Epithelial cell of proximal tubule (primary cell): ENCODE results near the gene GTF2IRD1. TPM values are rescaled to one million over a fixed set of nuclear protein-coding genes. Genes with fewer than 3 reads are reported as not detected.
"Not testable (repeated sequence)": the region's sequence is repeated elsewhere in the genome, so short reads cannot be mapped to it uniquely, and the experiment has no call there.

Experiments
- DNase-seq: peaks from one replicate; pipeline ENCODE4 v3.0.0-alpha.2; 2011; ENCODE audit warnings: low read depth
- H3K4me3 ChIP-seq: 2 replicates; pipeline ENCODE4 v1.5.1; 2011; ENCODE audit warnings: low read depth, mild to moderate bottlenecking, low read length
- total RNA-seq: library from RNA; depleted of rRNA; stranded (reverse); fragments of >200 nt; gene quantifications from 2 replicates; pipeline ENCODE4 v1.2.3, GENCODE V29; 2015
- TF ChIP-seq, protein P1 (sequence below): conservative IDR thresholded peaks from 2 replicates; pipeline ENCODE4 v1.5.1; 2012; ENCODE audit warnings: low read depth, mild to moderate bottlenecking, low read length

The GTF2IRD1 gene
- total RNA-seq, 1 donor from 2014 or later = 23.8 TPM

GRCh38 chr7:74409571-74409970, 44.1 kb upstream of the GTF2IRD1 start:
- no peak for DNase-seq
- H3K4me3 ChIP-seq = no peak overlapping the region
- TF ChIP-seq, protein P1, sequence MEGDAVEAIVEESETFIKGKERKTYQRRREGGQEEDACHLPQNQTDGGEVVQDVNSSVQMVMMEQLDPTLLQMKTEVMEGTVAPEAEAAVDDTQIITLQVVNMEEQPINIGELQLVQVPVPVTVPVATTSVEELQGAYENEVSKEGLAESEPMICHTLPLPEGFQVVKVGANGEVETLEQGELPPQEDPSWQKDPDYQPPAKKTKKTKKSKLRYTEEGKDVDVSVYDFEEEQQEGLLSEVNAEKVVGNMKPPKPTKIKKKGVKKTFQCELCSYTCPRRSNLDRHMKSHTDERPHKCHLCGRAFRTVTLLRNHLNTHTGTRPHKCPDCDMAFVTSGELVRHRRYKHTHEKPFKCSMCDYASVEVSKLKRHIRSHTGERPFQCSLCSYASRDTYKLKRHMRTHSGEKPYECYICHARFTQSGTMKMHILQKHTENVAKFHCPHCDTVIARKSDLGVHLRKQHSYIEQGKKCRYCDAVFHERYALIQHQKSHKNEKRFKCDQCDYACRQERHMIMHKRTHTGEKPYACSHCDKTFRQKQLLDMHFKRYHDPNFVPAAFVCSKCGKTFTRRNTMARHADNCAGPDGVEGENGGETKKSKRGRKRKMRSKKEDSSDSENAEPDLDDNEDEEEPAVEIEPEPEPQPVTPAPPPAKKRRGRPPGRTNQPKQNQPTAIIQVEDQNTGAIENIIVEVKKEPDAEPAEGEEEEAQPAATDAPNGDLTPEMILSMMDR = no peak

- no peak for DNase-seq
These were observed 42.9 kb upstream of the GTF2IRD1 start for GRCh38 chr7:74410772-74411171.

GRCh38 chr7:74411571-74411970, 42.1 kb upstream of the GTF2IRD1 start:
- DNase-seq = not testable (repeated sequence)

More at GRCh38 chr7:74410772-74411171, 42.9 kb upstream of the GTF2IRD1 start:
- H3K4me3 ChIP-seq = no peak overlapping the region
- TF ChIP-seq, protein P1 = no peak

DNA sequence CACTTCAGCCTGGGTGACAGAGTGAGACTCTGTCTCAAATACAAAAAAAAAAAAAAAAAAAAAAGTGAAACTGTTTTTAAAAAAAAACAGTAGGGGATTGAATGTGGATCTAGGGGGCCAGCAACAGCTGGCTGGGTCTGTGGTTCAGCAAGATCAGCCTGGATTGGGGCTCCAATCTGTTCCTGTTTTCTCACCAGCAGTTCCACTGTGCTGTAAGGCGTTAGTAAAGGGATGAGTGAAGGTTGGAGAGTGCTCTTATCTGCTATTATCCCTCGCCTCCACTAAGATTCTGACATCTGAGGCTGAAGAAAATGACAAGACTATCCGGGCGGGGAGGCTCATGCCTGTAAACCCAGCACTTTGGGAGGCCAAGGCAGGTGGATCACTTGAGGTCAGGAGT, 41.6 kb upstream of the GTF2IRD1 start:
- DNase-seq = no peak
- no peak overlapping the region for H3K4me3 ChIP-seq
- TF ChIP-seq, protein P1 = no peak

More at GRCh38 chr7:74411571-74411970, 42.1 kb upstream of the GTF2IRD1 start:
- H3K4me3 ChIP-seq = not testable (repeated sequence)

GRCh38 chr7:74412603-74413002, 41.1 kb upstream of the GTF2IRD1 start:
- no peak overlapping the region for H3K4me3 ChIP-seq
- DNase-seq = no peak
- TF ChIP-seq, protein P1 = no peak

GRCh38 chr7:74414595-74415333, 38.9 kb upstream of the GTF2IRD1 start:
- not testable (repeated sequence) for H3K4me3 ChIP-seq, DNase-seq

DNA sequence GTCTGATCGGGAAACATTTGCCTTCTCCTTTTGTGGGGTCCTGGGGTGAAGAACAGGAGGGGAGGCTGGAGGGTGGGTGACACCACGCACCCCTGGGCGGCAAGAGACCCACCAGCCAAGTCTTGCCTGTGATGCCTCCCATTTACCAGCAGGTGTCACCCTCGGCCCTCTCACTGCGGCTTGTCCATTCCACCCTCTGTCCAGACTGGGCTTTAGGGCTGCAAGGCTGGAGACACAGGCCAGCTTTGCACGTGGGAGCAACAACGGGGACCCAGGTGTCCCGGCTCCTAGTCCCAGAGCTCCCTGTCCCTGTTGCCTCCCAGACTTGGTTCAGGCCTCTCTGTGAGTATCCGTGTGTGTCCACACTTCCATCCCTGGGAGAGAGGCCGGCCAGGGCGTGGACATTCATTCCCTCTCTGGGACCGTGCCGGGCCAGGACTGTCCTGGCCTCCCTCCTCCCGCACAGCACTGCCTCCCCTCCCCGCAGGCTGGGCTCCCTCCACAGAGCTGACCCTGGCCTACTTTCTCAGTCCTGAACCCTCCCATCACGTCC, 36.2 kb upstream of the GTF2IRD1 start:
- H3K4me3 ChIP-seq = no peak overlapping the region
- DNase-seq = no peak
- TF ChIP-seq, protein P1 = peak; percentile 97

GRCh38 chr7:74418076-74418475, 35.6 kb upstream of the GTF2IRD1 start:
- TF ChIP-seq, protein P1 = no peak
- DNase-seq = no peak
- H3K4me3 ChIP-seq = no peak overlapping the region
